ENCODE measurements around the gene FAM163B. TPM values are rescaled to one million over a fixed set of nuclear protein-coding genes. Genes with fewer than 3 reads are reported as not detected.

Gene FAM163B
- total RNA-seq, 2 donors from 2014 or later = not detected

DNA sequence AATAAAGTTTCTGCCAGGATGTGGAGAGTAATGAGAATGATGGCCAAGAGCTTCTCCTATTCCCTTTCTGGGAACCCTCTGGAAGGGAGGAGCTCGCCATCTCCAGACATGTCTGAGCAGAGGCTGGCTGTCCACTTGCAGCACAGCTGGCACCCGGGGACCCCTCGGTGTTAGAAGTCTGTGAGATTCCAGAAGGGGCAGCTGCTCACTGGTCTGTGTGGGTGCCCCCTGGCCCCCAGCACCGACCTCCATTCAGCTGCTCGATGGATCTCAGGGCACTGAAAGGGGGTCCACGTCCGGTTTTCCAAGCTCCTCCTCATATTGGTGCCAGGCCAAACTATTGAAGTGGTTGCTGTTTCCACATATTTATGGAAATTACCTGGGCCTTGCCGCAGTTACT, 3.6 kb upstream of the FAM163B start:
- peaks cover 32% of the 10 kb centered on the region for H3K27me3 Mint-ChIP-seq (ENCODE audit: insufficient read depth)
- no peak overlapping the region for H3K27ac Mint-ChIP-seq
- no peak overlapping the region for H3K4me3 Mint-ChIP-seq
- no peak for TF ChIP-seq CTCF (conservative IDR thresholded peaks at IDR 0.05)
- no peaks in the 10 kb centered on the region for H3K4me1 Mint-ChIP-seq
- no peaks in the 10 kb centered on the region for H3K36me3 Mint-ChIP-seq (ENCODE audit: low read depth)
- H3K27me3 ChIP-seq (ENCODE audit: control insufficient read depth, insufficient read depth, low read length, poor library complexity, severe bottlenecking) = peaks cover 54% of the 10 kb centered on the region
- H3K4me3 ChIP-seq (ENCODE audit: low read length) = no peak overlapping the region
- H3K4me1 ChIP-seq (ENCODE audit: control insufficient read depth, insufficient read depth, low read length) = no peaks in the 10 kb centered on the region
- no peaks in the 10 kb centered on the region for H3K36me3 ChIP-seq (ENCODE audit: control insufficient read depth, insufficient read depth, low read length)
- no peak overlapping the region for H3K9ac ChIP-seq (ENCODE audit: extremely low read depth, low read length, poor library complexity, severe bottlenecking)
- no peaks in the 10 kb centered on the region for H3K9me3 Mint-ChIP-seq
- no peaks in the 10 kb centered on the region for H3K9me3 ChIP-seq (ENCODE audit: control insufficient read depth, low read length)
- DNase-seq = no peak
- 89 to 91% methylated on average over 8 of the region's 8 CpGs for whole genome bisulfite sequencing, 2 experiments (ENCODE audit: insufficient coverage in 1 of 2, insufficient read length in 1 of 2)
- no peak overlapping the region for H3K27ac ChIP-seq (ENCODE audit: low read depth, low read length)

GRCh38 chr9:133612051-133612450, 2.9 kb upstream of the FAM163B start:
- WGBS, 2 experiments (ENCODE audit: insufficient coverage in 1 of 2, insufficient read length in 1 of 2) = 90 to 91% methylated on average over 7 to 9 of the region's 9 CpGs
- Histone ChIP-seq H3K4me1 (ENCODE audit: control insufficient read depth, insufficient read depth, low read length) (no peaks in the 10 kb centered on the region), H3K4me3 (ENCODE audit: low read length) (no peak overlapping the region), H3K9me3 (ENCODE audit: control insufficient read depth, low read length) (no peaks in the 10 kb centered on the region), H3K9ac (ENCODE audit: extremely low read depth, low read length, poor library complexity, severe bottlenecking) (no peak overlapping the region), H3K36me3 (ENCODE audit: control insufficient read depth, insufficient read depth, low read length) (no peaks in the 10 kb centered on the region), H3K27ac (ENCODE audit: low read depth, low read length) (no peak overlapping the region), H3K27me3 (ENCODE audit: control insufficient read depth, insufficient read depth, low read length, poor library complexity, severe bottlenecking) (peaks cover 62% of the 10 kb centered on the region)
- no peaks in the 10 kb centered on the region for H3K9me3 Mint-ChIP-seq
- no peak overlapping the region for H3K4me3 Mint-ChIP-seq
- no peak overlapping the region for H3K27ac Mint-ChIP-seq
- DNase-seq = no peak
- no peaks in the 10 kb centered on the region for H3K36me3 Mint-ChIP-seq (ENCODE audit: low read depth)
- H3K27me3 Mint-ChIP-seq (ENCODE audit: insufficient read depth) = peaks cover 39% of the 10 kb centered on the region
- no peak for TF ChIP-seq CTCF (conservative IDR thresholded peaks at IDR 0.05)
- H3K4me1 Mint-ChIP-seq = no peaks in the 10 kb centered on the region

- DNase-seq = no peak
- no peak overlapping the region for H3K9ac ChIP-seq (ENCODE audit: extremely low read depth, low read length, poor library complexity, severe bottlenecking)
- no peak overlapping the region for H3K4me3 Mint-ChIP-seq
- H3K9me3 Mint-ChIP-seq = no peaks in the 10 kb centered on the region
- no peak overlapping the region for H3K4me3 ChIP-seq (ENCODE audit: low read length)
- peaks cover 49% of the 10 kb centered on the region for H3K27me3 Mint-ChIP-seq (ENCODE audit: insufficient read depth)
- no peak overlapping the region for H3K27ac Mint-ChIP-seq
- no peak overlapping the region for H3K27ac ChIP-seq (ENCODE audit: low read depth, low read length)
- peaks cover 70% of the 10 kb centered on the region for H3K27me3 ChIP-seq (ENCODE audit: control insufficient read depth, insufficient read depth, low read length, poor library complexity, severe bottlenecking)
- H3K4me1 ChIP-seq (ENCODE audit: control insufficient read depth, insufficient read depth, low read length) = no peaks in the 10 kb centered on the region
- 88 to 98% methylated on average over 5 of the region's 5 CpGs for WGBS, 2 experiments (ENCODE audit: insufficient coverage in 1 of 2, insufficient read length in 1 of 2)
- no peaks in the 10 kb centered on the region for H3K4me1 Mint-ChIP-seq
- no peaks in the 10 kb centered on the region for H3K36me3 ChIP-seq (ENCODE audit: control insufficient read depth, insufficient read depth, low read length)
- TF ChIP-seq CTCF (conservative IDR thresholded peaks at IDR 0.05) = no peak
- H3K9me3 ChIP-seq (ENCODE audit: control insufficient read depth, low read length) = no peaks in the 10 kb centered on the region
- H3K36me3 Mint-ChIP-seq (ENCODE audit: low read depth) = no peaks in the 10 kb centered on the region
These were observed 1.7 kb upstream of the FAM163B start for GRCh38 chr9:133610845-133611244.

All from endodermal cell (in vitro differentiated cells).